ENCODE measurements around the gene GZMH. TPM values are rescaled to one million over a fixed set of nuclear protein-coding genes. Genes with fewer than 3 reads are reported as not detected.

Gene GZMH
- total RNA-seq, 1 experiment from 2014 or later, result not detected

- intact Hi-C loops (cut with micrococcal nuclease; ENCODE audit: unreplicated experiment), result no loop called here
- POLR2A ChIA-PET (ENCODE audit: unreplicated experiment), result no interaction called here
- H3K4me1 ChIP-seq (replicated peaks; ENCODE audit: insufficient read depth), result no peaks in the 10 kb centered on the region
- H3K36me3 ChIP-seq (ENCODE audit: low read depth), result no peaks in the 10 kb centered on the region
- H2AFZ ChIP-seq, result no peak overlapping the region
- H3F3A ChIP-seq (ENCODE audit: insufficient read depth, low read depth), result no peaks in the 10 kb centered on the region
- H3K9me2 ChIP-seq (ENCODE audit: insufficient read depth), result no peaks in the 10 kb centered on the region
- H3K9me3 ChIP-seq (ENCODE audit: insufficient read depth, low read depth), result no peaks in the 10 kb centered on the region
- H3K27me3 ChIP-seq (ENCODE audit: insufficient read depth, low read depth), result no peaks in the 10 kb centered on the region
- CTCF ChIA-PET, result no interaction called here
- H3K79me2 ChIP-seq (ENCODE audit: low read depth), result no peaks in the 10 kb centered on the region
- no peak for DNase-seq
- no peak overlapping the region for H3K4me2 ChIP-seq
- TF ChIP-seq EZH2 (IDR thresholded peaks at IDR 0.05; ENCODE audit: low read depth), result no peak
- TF ChIP-seq, protein P1, sequence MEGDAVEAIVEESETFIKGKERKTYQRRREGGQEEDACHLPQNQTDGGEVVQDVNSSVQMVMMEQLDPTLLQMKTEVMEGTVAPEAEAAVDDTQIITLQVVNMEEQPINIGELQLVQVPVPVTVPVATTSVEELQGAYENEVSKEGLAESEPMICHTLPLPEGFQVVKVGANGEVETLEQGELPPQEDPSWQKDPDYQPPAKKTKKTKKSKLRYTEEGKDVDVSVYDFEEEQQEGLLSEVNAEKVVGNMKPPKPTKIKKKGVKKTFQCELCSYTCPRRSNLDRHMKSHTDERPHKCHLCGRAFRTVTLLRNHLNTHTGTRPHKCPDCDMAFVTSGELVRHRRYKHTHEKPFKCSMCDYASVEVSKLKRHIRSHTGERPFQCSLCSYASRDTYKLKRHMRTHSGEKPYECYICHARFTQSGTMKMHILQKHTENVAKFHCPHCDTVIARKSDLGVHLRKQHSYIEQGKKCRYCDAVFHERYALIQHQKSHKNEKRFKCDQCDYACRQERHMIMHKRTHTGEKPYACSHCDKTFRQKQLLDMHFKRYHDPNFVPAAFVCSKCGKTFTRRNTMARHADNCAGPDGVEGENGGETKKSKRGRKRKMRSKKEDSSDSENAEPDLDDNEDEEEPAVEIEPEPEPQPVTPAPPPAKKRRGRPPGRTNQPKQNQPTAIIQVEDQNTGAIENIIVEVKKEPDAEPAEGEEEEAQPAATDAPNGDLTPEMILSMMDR (conservative IDR thresholded peaks at IDR 0.05), result no peak
- BruUV-seq (replicated peaks), result no TSS peak
- H4K20me1 ChIP-seq (ENCODE audit: insufficient read depth), result no peaks in the 10 kb centered on the region
- no peak overlapping the region for H3K4me3 ChIP-seq
- H3K27ac ChIP-seq, result no peak overlapping the region
Observed at GRCh38 chr14:24607081-24607480, 2.4 kb downstream of the GZMH start.

- Histone ChIP-seq H3K27ac (no peak overlapping the region), H3K27me3 (ENCODE audit: insufficient read depth, low read depth) (no peaks in the 10 kb centered on the region), H3F3A (ENCODE audit: insufficient read depth, low read depth) (no peaks in the 10 kb centered on the region), H3K4me1 (replicated peaks; ENCODE audit: insufficient read depth) (no peaks in the 10 kb centered on the region), H2AFZ (no peak overlapping the region), H3K9me2 (ENCODE audit: insufficient read depth) (no peaks in the 10 kb centered on the region), H3K4me3 (no peak overlapping the region), H3K36me3 (ENCODE audit: low read depth) (no peaks in the 10 kb centered on the region), H3K4me2 (no peak overlapping the region), H3K79me2 (ENCODE audit: low read depth) (no peaks in the 10 kb centered on the region), H3K9me3 (ENCODE audit: insufficient read depth, low read depth) (no peaks in the 10 kb centered on the region), H4K20me1 (ENCODE audit: insufficient read depth) (no peaks in the 10 kb centered on the region)
- no TSS peak for BruUV-seq (replicated peaks)
- intact Hi-C loops (cut with micrococcal nuclease; ENCODE audit: unreplicated experiment), result no loop called here
- POLR2A ChIA-PET (ENCODE audit: unreplicated experiment), result interaction anchor here (0.6 kb wide), 1 partner anchor 31 kb away, joined by 3 read pairs; no protein-coding TSS in a partner anchor
- TF ChIP-seq, protein P1 (conservative IDR thresholded peaks at IDR 0.05), result no peak
- TF ChIP-seq EZH2 (IDR thresholded peaks at IDR 0.05; ENCODE audit: low read depth), result no peak
- no peak for DNase-seq
- CTCF ChIA-PET, result interaction anchor here (0.6 kb wide), 1 partner anchor 258 kb away, joined by 4 read pairs; no protein-coding TSS in a partner anchor
Observed at GRCh38 chr14:24606297-24606696, 3.2 kb downstream of the GZMH start.

DNA sequence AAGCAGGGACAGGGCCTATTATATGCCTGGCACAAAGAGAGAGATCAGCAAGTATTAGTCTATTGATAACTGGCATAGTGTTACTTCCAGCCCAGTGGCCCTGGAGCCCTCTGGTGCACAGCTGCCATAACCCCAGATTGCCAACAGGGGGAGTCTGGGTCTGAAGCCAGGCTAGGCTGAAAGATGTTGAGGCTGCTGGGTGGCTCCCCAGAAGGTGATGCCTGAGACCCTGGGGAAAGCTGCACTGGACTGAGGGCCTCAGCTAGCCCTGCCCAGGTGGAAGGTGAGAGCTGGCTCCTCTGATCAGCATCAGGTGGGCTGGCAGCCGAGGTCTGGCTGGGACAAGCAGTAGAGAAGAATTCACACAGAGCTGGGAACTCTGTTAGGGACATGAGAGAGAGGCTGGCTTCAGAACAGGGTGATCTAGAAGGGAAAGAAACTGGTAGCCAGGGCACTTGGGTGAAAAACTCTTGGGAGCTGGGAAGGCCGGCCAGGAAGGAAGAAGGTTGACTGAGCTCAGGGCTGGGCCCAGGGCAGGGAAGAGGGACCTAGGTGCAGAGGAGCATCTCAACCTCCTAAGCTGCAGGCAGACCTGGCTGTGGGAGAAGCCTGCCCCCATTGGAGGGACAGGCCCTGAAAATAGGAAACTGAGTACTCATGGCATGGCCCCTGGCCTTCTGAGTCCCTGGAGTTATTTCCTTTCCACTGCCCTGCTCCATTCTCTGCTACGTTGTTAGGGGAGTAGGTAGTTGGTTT lies 3.9 kb downstream of the GZMH start:
- ChIA-PET POLR2A (ENCODE audit: unreplicated experiment) (interaction anchor here (0.6 kb wide), 1 partner anchor 31 kb away, joined by 3 read pairs; no protein-coding TSS in a partner anchor), CTCF (interaction anchor here (0.6 kb wide), 2 partner anchors 105 to 257 kb away, joined by 4 to 6 read pairs; no protein-coding TSS in a partner anchor)
- Histone ChIP-seq H3K4me2 (no peak overlapping the region), H3K27me3 (ENCODE audit: insufficient read depth, low read depth) (no peaks in the 10 kb centered on the region), H3K27ac (no peak overlapping the region), H3K9me2 (ENCODE audit: insufficient read depth) (no peaks in the 10 kb centered on the region), H3K4me1 (replicated peaks; ENCODE audit: insufficient read depth) (no peaks in the 10 kb centered on the region), H2AFZ (no peak overlapping the region), H3K79me2 (ENCODE audit: low read depth) (no peaks in the 10 kb centered on the region), H3K9me3 (ENCODE audit: insufficient read depth, low read depth) (no peaks in the 10 kb centered on the region), H3K4me3 (no peak overlapping the region), H4K20me1 (ENCODE audit: insufficient read depth) (no peaks in the 10 kb centered on the region), H3F3A (ENCODE audit: insufficient read depth, low read depth) (no peaks in the 10 kb centered on the region), H3K36me3 (ENCODE audit: low read depth) (no peaks in the 10 kb centered on the region)
- peak in 1 of 2 experiments; percentile 10 for DNase-seq
- TF ChIP-seq, protein P1 (conservative IDR thresholded peaks at IDR 0.05), result peak; percentile 70
- no peak for TF ChIP-seq EZH2 (IDR thresholded peaks at IDR 0.05; ENCODE audit: low read depth)
- intact Hi-C loops (cut with micrococcal nuclease; ENCODE audit: unreplicated experiment), result no loop called here
- no TSS peak for BruUV-seq (replicated peaks)
